Caki2 (cell line): ENCODE results near the gene CTH. TPM values are rescaled to one million over a fixed set of nuclear protein-coding genes. Genes with fewer than 3 reads are reported as not detected.
"Not testable (repeated sequence)": the region's sequence is repeated elsewhere in the genome, so short reads cannot be mapped to it uniquely, and the experiment has no call there.

ENCODE experiments used
- DNase-seq: peaks from one replicate; pipeline ENCODE4 v3.0.0-alpha.2; 2015; ENCODE audit warnings: low read depth
- in situ Hi-C: cut with HindIII; loops from 2 replicates; pipeline ENCODE4 v1.10.0; 2016; ENCODE audit warnings: low sequenced_read_pairs, low pct_unique_long_range_greater_than_20kb, mixed read lengths
- total RNA-seq: library from RNA; depleted of rRNA; stranded (reverse); fragments of >200 nt; shearing (Covaris generic); gene quantifications from 2 replicates; pipeline ENCODE4 v1.2.3, GENCODE V29; 2014; ENCODE audit warnings: low replicate concordance

Gene CTH
- total RNA-seq, 1 experiment from 2014 or later: 3.6 TPM

GRCh38 chr1:70440642-70441391 is 29.7 kb downstream of the CTH start:
- no peak for DNase-seq
- in situ Hi-C loops: no loop called here

- in situ Hi-C loops: no loop called here
- DNase-seq: no peak
Observed at GRCh38 chr1:70441392-70442035, 30.4 kb downstream of the CTH start.

- in situ Hi-C loops: no loop called here
- DNase-seq: no peak
Observed at GRCh38 chr1:70442490-70442889, 31.4 kb downstream of the CTH start.

GRCh38 chr1:70443739-70444138 is 32.7 kb downstream of the CTH start:
- no peak for DNase-seq
- in situ Hi-C loops: no loop called here

- in situ Hi-C loops: no loop called here
- no peak for DNase-seq
Observed at GRCh38 chr1:70449049-70449448, 38.0 kb downstream of the CTH start.

GRCh38 chr1:70452164-70452939 is 41.3 kb downstream of the CTH start:
- in situ Hi-C loops, DNase-seq: not testable (repeated sequence)

GRCh38 chr1:70455291-70455690 is 44.2 kb downstream of the CTH start:
- DNase-seq: no peak
- in situ Hi-C loops: no loop called here

GRCh38 chr1:70458131-70458530 is 47.1 kb downstream of the CTH start:
- in situ Hi-C loops: no loop called here
- DNase-seq: no peak

GRCh38 chr1:70459496-70460225 is 48.6 kb downstream of the CTH start:
- peak; percentile 5 for DNase-seq
- in situ Hi-C loops: no loop called here

- DNase-seq, in situ Hi-C loops: not testable (repeated sequence)
Observed at GRCh38 chr1:70460740-70461713, 50.0 kb downstream of the CTH start.

- in situ Hi-C loops: no loop called here
- no peak for DNase-seq
Observed at GRCh38 chr1:70462611-70463010, 51.5 kb downstream of the CTH start.

- no peak for DNase-seq
- in situ Hi-C loops: no loop called here
Observed at GRCh38 chr1:70465911-70466310, 54.8 kb downstream of the CTH start.

GRCh38 chr1:70467531-70467930 is 56.5 kb downstream of the CTH start:
- DNase-seq: no peak
- in situ Hi-C loops: no loop called here

- in situ Hi-C loops: no loop called here
- DNase-seq: no peak
Observed at GRCh38 chr1:70468180-70468579, 57.1 kb downstream of the CTH start.

GRCh38 chr1:70469184-70469583 is 58.1 kb downstream of the CTH start:
- DNase-seq, in situ Hi-C loops: not testable (repeated sequence)

GRCh38 chr1:70475023-70475422 is 64.0 kb downstream of the CTH start:
- in situ Hi-C loops: no loop called here
- DNase-seq: no peak

GRCh38 chr1:70477090-70477489 is 66.0 kb downstream of the CTH start:
- in situ Hi-C loops: no loop called here
- no peak for DNase-seq
